ENCODE measurements around the gene NECTIN1.

The NECTIN1 gene

DNA sequence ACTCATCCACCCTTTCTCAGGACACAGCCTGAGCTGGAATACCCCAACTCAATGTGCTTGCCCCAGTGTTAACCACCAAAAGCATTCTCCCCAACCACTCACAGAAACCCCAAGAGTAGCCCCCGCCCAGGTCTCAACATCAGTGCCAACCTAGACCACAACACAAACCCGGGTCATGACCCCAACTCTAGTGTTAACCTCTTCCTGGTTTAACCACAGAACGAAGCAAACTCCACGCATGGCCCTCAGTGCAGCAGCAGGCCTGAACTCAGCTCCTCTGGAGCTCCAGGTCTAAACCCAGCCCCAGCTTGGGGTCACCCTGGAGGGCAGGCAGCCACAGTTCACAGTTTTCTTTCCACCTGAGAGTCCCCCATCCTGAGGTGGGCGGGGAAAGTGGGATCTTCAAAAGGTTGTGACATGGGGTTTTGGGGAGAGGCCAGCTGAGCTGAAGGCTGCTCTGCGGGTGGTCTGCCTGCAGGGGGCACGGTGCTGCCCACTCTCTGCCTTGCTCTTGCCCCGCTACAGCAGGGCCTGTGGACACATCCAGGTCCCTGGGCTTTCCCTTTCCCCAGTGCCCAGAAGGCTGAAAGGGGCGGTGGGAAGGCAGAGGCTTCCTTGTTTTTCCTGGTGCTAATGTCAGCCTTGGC lies 37.9 kb downstream of the NECTIN1 start:
- no peak for FAIRE-seq

DNA sequence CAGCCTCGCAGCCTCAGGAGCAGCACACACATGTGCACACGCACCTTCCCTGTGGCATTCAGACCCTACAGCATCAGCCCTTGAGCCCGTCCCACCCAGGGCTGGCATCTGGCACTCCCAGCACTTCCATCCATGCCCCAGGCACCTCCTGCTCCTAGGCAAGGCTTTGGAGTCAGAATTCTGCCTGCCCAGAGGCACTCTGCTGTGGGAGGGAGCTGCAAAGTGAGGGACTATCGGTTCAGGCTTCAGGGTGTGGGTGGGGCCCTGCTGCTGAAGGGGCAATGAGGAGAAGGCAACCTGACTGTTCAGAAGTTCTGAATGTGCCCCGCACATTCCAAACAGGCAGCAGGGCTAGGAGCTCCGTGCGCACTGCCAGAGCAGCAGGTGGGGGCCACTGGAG lies 39.7 kb downstream of the NECTIN1 start:
- FAIRE-seq: no peak

DNA sequence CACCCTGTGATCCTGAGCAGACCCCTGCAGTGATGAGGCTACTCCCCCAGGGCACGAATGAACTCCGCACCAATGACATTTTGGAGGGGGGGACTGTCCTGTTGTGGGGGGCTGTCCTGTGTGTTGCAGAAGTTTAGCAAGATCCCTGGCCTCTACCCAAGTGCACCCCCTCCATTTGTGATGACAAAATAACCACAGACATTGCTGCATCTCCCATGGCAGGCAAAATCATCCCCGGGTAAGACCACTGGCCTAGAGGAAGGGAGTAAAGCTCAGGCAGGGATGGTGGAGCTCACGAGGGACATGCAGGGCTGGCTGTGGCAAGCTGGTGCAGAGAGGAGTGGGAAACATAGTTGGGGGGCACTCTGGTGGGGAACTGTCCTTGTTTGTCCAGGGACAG lies 40.6 kb downstream of the NECTIN1 start:
- FAIRE-seq: no peak

DNA sequence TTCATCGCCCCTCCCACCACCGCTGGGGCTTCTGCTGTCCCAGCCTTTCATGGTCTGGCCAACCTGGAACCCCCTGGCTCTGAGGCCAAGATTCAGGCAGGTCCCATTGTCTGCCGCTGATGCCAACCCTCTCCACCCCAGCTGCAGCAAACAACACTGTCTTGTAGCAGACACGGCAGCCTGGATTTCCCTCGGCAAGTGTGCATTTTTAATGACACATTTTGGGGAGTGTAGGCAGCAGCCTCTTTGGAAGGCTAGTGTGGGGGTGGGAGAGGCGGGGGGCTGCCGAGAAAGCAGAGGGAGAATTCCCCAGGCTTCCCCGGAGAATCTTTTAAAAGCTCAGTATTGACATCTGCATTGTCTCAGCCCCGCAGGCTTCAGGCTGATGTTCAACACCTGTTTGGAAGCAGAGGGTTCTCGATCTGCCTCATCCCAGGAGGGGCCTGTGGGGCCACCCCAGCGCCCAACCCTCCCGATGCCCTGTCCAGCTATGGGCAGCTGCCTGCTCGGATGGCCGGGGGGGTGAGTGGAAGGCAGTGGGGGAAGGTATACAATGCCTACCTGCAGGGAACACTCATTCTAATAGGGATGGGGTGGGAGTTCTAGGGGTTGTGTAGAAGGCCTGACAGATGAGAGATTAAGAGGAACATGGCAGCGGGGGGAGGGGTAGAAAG lies 41.5 kb downstream of the NECTIN1 start:
- no peak for FAIRE-seq

DNA sequence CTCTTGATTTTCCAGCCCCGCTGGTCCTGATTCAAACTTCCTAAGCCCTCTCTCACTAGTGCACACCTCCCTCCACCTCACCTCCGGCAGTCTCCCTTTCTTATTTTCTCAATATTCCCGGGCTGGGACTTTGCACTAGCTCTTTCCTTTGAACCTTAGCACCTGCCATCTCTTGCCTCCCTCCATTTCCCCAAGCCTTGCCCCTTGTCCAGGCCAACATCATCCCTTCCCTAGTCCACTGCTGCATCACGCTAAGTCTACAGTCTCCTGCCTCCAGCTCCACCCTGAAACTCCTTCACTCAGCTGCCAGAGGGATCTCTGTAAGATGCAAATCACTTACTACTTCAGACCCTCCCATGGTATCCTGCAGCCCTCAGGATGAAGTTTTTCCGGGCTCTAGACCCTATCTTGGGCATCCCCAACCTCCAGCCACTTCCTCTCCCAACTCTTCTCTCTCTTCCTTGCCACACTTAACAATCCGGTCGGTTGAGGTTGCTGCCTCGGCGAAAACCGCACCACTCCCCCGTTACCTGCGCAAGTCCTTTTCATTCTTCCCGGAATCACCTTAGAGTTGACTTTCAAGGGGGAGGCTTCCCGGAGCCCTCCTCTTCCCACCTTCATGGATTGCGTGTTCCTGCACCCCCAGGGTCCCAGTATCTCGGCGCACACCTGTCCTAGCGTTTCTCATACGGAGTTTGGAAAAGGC lies 42.7 kb downstream of the NECTIN1 start:
- no peak for FAIRE-seq

DNA sequence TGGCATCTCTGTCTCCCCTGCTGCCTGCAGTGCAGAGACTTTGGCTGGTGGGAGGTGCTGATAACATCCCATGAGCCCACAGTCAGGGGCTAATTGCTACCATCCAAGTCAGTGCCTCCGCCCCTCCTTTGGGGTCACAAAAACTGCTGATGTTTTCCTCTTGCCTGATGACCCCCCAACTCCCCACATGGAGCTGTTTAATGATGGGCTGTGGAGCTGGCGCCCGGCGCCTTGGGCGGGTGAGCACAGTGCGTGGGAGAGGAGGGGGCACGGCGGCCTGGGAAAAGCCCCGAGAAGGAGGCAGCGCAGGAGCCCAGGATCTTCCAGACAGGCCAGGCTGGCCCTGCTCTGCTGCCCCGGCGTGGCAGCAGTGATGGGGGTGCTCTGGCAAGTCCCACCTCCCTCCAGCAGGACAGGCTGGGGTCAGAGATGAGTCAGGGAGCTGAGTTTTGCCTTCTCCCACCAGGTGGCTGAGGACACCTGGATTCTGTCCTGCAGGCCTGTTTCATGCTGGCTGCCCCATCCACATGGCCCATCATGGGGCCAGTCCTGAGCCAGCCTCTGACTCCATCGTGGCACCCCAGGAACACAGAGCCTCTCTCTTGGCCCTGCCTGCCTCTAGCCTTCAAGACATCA lies 43.8 kb downstream of the NECTIN1 start:
- FAIRE-seq: no peak

DNA sequence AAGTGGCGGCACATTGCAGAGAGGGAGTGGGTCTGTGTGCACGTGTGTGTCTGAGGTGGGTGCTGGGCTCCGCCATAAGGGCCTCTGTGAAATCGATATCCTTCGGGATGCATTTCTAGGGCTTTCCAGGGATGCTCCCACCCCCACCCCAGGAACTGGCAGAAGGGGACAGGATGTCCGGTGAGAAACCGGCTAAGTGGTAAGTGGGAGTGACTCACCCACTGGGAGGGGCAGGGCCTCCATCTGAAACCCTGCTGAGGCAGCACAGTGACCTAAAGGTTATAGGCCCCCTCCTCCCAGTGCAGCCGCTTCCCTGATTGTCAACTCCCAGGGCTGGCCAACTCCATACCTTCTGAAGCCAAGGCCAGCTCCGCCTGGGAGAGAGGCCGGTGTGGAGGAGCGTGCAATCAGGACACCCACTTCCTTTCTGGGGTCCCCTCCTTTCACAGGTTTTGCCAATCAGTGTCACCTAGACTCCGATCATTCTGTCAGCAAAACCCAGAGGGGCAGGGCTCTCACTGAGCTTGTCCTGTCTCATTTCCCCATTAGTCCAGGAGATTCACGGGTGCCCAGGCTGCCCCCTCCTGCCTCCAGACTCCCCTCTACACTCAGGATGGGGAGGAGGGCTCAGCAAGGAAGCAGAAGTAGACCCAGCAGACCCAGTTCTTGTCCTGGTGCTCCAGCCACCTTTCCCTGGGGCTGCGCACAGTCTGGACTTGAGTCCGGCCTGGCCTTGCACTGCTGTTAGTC lies 44.5 kb downstream of the NECTIN1 start:
- FAIRE-seq: no peak

DNA sequence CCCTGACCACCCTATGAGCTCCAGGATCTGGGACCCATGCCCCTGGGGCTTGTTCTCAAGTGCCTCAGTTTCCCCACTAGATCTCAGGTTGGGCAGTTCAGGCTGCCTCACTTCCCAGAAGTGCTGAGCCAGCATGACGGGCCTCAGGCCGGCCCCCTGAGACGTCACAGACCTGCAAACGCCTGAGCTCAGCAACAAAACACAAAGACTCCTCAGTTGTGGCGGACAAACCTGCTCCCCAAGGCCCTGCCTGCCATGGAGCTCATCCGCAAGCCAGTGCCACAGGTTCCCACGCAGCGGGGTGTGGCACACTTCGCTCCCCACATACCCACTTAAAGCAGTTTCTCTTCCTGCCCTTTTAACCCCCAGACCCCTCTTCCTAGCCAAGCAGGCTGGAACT lies 45.2 kb downstream of the NECTIN1 start:
- FAIRE-seq: no peak

DNA sequence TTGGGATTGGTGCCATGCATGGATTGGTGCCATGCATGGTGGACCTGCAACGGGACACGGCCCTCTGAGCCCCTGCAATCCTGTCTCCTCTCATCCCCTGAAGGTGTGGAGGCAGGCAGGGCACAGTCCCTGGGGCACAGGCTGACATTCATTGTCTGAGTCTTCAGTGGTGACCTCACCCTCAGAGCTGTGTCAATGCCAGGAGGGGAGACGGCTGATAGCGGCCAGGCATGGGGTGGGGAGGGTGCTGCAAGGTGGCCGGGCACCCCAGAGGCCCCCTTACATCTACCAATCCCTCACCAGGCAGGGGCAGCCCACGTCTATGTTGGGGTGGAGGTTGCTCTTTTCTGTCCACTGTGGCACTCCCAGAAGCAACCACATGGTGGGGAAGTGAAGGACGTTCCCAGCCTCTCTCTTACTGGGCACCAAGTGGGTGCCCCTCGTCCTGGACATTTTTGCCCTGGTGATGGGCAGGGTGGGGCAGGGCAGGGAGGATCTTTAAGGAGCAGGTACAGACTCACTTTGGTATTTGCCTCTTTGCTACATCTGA lies 47.6 kb downstream of the NECTIN1 start:
- FAIRE-seq: no peak

DNA sequence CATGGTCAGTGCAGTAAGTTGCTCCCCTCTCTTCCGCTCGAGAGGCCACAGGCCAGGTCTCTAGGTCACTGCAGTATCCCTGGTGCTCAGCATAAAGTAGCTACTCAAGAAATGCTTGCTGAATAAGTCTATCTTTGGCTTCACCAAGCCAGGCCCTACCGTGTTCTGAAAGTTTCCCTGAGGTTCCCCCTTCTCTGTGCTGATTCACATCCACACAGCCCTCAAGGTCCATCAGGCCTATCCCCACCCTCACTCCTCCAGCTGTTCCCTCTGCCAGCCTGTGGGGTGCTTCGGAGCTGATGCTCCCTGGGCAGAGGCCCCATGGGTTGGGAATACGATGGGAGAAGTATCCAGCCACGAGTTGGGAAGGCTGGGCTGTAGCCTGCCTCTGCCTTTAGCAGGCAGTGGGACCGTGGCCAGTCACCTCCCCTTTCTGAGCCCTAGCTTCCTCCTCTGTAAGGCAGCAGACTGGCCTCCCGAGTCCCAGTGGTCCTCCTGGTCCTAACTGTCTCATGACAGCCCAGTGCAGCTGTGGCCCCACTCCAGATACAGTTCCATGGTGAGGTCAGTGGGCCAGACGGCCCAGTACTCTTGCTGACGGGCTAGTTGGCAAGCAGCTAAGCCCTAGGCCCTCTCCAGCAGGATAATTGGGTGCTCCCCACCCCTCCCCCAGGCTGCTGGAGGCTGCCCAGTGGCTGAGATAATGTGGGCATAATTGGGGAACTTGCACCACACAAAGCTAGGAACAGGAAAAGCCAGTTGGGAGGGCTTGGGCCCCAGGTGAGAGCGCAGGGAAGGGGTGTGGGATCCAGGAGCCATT lies 48.2 kb downstream of the NECTIN1 start:
- FAIRE-seq: no peak

DNA sequence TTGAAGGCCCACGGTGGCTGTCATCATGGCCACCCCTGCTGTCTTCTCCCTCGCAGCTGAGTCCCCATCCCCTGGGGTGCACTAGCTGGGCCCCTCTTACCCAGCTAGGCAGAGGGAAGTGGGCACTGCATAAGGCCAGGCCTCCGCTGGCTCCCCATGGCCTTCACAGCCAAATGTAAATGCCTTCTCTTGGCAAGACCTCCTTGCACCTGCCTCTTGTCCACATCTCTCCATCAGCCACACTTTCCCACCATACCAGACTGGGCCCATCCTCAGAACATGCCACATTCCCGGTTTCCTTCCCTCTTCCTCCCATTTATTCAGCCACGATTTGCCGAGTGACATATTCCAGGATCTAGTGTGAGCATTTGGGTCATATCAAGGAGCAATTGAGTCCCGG lies 49.7 kb downstream of the NECTIN1 start:
- FAIRE-seq: no peak

DNA sequence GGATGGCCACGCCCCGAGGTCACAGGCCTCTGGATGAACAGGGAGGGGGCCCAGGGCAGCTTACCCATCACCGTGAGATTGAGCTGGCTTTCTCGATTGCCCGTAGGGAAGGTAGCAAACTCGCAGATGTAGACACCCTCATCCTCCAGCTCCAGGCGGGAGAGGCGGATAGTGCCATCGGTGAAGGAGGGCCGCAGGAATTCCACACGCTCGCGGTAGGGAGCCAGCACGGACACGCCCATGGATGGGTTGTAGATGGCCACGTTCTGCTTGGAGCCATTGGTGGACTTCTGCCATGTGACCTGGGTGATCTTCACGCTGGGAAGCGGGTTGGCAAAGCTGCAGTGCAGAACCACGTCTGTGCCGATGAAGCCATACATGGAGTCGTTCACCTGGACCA lies 50.6 kb downstream of the NECTIN1 start:
- FAIRE-seq: no peak

DNA sequence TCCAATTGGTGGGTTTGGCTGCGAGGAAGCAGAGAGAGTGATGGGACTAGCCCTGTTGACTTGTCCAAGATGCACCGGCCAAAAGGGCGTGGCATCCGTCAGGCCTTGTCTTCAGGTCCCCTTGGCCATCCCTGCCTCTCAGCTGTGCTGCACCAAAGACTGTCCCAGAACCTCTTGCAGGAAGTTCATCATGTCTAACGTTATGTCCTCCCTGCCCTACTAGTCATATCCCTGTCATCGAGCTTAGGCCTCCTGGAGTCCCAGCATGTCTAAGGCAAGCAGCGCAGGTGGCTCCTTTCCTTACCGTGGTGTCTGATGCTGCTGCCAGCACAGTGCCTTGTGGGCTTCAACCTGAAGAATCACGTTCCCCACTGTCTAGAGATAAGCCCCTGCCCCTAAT lies 51.2 kb downstream of the NECTIN1 start:
- FAIRE-seq: no peak

DNA sequence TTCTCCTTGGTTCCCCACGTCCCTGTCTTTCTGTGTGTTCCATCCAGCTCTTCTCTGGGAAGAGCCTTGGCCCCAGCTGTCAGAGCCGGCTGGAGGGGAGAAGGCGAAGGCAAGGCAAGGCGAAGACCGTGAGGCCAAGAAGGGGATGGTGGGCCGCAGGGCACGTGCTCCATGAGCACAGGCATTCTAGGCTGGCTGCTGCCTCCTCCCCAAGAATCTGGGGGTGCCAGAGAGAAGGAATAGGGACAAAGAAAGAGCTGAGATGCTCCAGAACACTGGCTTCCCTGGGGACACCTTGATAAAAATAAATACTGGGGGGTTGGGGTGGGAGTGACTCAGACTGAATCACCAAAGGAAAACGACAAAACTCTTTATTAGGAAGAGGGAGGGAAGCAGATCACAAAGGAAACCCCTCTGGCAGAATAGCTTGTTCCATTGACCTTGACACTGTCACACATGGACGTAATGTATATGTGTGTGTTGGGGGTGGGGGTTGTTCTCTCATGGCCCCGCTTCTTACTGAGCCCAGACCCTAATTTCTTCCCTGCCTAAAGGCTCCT lies 52.5 kb downstream of the NECTIN1 start:
- FAIRE-seq: no peak

DNA sequence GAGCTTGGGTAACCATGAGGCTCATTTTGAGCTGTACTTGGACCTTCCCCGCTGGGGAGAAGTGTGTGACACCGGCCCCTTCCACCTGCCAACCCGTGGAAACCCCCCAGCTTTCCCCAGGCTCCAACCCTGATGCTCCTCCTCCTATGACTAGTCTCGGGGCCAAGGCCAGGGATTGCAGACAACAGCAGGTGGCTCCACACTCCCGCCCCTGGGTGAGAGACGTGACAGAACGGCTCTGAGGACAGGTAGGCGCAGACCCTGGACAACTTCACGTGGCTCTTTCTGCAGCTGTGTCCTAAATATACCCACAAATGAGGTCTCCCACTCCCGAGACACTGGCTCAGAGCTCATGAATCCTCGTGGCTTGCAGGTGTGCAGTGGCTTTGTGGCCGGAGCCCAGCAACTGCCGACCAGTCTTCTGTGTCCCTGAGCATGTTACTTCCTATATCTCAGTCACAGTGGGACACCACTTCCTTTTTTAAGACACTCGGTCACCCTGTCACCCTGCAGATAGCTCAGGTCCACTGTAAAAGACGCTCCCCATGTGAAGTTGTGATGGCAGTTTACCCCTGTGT lies 55.2 kb downstream of the NECTIN1 start:
- FAIRE-seq: no peak

DNA sequence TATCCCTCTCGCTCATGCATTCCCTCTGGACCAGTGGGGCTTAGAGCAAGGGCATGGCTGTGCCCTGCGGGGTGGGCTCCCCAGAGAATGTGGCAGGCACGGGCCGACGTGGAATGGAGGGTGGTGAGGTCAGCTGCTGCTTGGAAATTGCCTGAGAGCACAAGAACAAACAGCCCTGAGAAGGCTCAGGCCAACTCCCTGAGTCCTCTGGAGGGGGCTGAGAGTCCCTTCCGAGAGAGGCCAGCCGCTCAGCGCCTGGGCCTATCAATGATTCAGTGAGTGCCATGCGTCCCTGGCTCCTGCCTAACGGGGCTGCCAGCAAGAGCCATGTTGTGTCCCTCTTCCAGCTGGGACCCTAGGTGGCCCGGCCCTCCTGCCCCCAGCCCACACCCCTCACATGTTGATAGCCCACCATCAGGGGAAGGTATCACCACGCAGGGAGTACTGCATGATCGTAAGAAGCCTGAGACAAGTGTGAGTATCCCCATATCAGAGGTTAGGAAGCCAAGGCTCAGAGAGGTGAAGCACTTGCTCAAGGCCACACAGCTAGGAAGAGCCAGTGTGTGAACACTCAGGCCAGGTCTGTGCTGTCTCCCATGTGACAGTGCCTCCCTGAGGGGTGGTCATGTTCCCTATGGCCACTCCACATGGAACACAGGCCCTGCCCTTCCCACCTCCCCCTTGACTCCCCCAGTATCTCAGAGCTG lies 55.8 kb downstream of the NECTIN1 start:
- no peak for FAIRE-seq

DNA sequence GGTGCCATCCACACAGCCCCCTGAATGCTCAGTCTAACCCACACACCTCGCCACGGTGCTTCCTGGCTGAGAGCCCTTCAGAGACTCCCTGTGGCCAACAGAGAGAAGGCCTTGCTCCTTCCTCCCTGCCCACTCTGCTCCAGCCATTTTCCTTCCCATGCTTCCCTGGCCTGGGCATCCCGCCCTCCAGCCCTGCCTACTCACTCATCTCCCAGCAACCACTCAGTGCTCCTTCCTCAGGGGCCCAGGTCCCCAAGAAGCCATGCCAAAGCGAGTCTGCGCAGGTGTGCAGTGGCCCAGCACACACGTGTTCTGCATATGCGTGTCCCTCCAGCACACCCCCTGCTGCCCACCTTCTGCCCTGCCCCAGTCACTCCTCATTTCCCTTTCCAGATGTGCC lies 56.4 kb downstream of the NECTIN1 start:
- FAIRE-seq: no peak

DNA sequence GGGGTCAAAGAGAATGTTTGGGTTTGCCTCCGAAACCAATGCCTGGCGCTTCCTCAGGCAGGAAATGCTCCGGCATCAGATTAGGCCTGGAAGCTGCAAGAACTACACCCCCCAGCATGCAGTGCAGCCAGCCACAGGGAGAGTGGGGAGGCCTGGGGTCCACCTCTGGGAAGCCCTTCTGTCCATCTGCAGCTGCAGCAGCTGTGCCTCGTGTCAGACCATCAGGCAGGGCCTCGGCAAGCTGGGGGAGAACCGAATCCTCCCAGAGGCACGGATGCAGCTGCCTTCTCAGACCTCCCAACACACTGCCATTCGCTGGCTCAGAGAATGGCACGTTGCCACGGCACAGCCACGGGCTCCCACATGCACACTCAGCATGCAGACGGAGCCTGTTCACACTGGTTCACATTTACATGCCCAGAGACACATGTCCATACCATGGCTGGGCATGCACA lies 57.4 kb downstream of the NECTIN1 start:
- no peak for FAIRE-seq

DNA sequence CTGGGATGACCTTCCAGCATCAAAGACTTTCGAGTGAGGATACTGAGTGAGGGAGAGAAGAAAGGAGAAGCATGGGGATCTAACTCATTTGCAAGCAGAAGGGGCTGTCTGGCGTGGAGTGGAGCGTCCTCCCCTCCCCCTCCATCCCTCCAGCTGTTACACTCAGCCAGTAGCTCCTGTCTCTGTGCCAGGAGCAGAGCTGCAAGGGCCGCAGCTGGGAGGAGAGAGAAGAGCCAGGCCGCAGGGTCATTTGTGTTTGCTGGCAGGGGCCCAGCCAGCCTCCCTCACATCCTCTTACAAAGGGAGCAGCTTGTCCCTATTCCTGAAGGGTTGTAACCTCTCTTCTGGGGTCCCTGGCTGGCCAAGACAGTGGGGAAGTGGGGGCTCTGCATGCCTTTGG lies 57.9 kb downstream of the NECTIN1 start:
- no peak for FAIRE-seq

DNA sequence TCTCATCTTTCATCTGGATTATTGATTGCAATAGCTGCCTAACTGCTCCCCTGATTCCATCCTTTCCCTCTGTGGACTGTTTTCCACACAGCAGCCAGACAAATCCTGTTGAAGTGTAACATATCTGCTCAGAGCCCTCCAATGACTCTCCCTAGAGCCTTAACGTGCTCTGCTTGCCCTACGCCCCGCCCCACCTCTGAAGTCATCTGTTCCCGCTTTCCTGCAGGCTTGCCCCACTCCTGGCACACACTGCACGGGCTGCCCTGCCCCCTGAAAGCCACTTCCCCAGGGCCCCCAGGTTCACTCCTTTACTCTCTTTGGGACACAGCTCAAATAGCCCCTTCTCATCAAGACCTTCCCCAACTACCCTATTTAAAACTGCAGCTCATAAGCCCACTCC lies 59.5 kb downstream of the NECTIN1 start:
- no peak for FAIRE-seq

All from TTC549 (cell line).